Activated T-cell treated with anti-CD3 and anti-CD28 coated beads, Interleukin-2, amount 50 U/mL, for 72 hours (primary cell): ENCODE measurements around the gene ZC3H10. TPM values are rescaled to one million over a fixed set of nuclear protein-coding genes. Genes with fewer than 3 reads are reported as not detected.

Experiments used
- ATAC-seq, 2 donors: fragments of 150-1000 bp; cut with Tn5 transposase; replicated peaks in 1 of 2; 2 replicates each; pipeline ENCODE4 v1.10.0; 2021; ENCODE audit warnings: moderate library complexity in 2 of 2, mild to moderate bottlenecking in 1 of 2
- DNase-seq, 2 donors: peaks; one replicate each; pipeline ENCODE4 v3.0.0; 2021 to 2022; ENCODE audit warnings: mixed read lengths in 1 of 2
- H3K27ac Mint-ChIP-seq: one replicate; pipeline ENCODE4 v1.8.0; 2022; ENCODE audit warnings: mild to moderate bottlenecking, moderate library complexity, mixed read lengths
- H3K27me3 Mint-ChIP-seq: one replicate; pipeline ENCODE4 v1.8.0; 2022; ENCODE audit warnings: low read depth, mixed read lengths
- H3K36me3 Mint-ChIP-seq, 2 donors: one replicate each; pipeline ENCODE4 v1.8.0; 2022; ENCODE audit warnings: mixed read lengths in 2 of 2, mild to moderate bottlenecking in 1 of 2; ENCODE audit not compliant: insufficient read depth in 2 of 2
- H3K4me1 Mint-ChIP-seq: one replicate; pipeline ENCODE4 v1.8.0; 2022; ENCODE audit warnings: low read depth, mixed read lengths
- H3K4me3 Mint-ChIP-seq, 2 donors: one replicate each; pipeline ENCODE4 v1.8.0; 2022; ENCODE audit warnings: mild to moderate bottlenecking in 2 of 2, mixed read lengths in 2 of 2, moderate library complexity in 2 of 2
- H3K9me3 Mint-ChIP-seq, 2 donors: one replicate each; pipeline ENCODE4 v1.8.0; 2022; ENCODE audit warnings: mixed read lengths in 2 of 2
- total RNA-seq, 2 donors: library from RNA; stranded (reverse); gene quantifications; one replicate each; pipeline ENCODE4 v1.2.3, GENCODE V29; 2022

ZC3H10 gene
- total RNA-seq, 2 donors from 2014 or later, result 7.4 to 11.8 TPM

DNA sequence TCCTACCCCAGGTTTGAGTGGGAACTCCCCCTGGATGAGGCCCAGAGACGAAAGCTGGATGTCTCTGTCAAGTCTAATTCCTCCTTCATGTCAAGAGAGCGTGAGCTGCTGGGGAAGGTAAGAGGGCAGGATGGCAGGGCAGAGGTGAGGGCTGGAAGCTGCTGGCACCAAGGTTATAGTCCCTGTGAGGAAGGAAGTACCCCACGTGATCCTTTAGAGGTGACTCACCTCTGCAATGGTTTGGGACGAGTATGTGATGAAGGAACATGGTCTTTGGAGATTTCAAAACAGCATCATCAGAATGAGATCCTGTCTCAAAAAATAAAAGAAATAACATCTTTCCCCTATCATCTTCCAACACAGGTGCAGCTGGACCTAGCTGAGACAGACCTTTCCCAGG lies 25.2 kb downstream of the ZC3H10 start:
- Mint-ChIP-seq H3K4me3 (peak overlapping the region in 1 of 2 donors; percentile 23), H3K27ac (peak overlapping the region; percentile 71), H3K27me3 (no peaks in the 10 kb centered on the region), H3K4me1 (peaks cover 8% of the 10 kb centered on the region), H3K9me3 (no peaks in the 10 kb centered on the region), H3K36me3 (peaks cover 22 to 41% of the 10 kb centered on the region in 2 donors)
- DNase-seq, result no peak
- peak; percentile 52 to 73 for ATAC-seq

DNA sequence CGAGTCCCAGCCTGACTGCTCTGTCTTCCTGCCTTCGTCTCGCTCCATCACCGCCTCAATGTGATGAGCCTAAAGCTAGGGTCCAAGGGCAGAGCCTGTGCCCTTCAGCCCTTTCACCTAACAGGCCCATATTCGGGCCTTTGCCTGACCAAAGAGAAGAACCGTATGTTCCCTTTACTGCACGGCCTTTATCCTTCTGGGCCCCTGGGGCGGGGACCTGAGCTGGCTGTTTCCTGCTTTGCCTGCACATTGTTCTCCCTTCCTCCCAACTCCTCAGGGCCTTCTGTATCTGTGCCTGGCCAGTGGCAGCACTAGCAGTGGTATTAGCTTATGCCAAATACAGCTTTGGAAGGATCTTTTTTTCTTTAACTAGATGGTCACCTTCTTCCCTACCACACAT lies 25.8 kb downstream of the ZC3H10 start:
- Mint-ChIP-seq H3K27me3 (no peaks in the 10 kb centered on the region), H3K36me3 (peaks cover 20 to 35% of the 10 kb centered on the region in 2 donors), H3K9me3 (no peaks in the 10 kb centered on the region), H3K4me3 (no peak overlapping the region), H3K27ac (peak overlapping the region; percentile 69), H3K4me1 (peaks cover 8% of the 10 kb centered on the region)
- no peak for ATAC-seq
- no peak for DNase-seq

DNA sequence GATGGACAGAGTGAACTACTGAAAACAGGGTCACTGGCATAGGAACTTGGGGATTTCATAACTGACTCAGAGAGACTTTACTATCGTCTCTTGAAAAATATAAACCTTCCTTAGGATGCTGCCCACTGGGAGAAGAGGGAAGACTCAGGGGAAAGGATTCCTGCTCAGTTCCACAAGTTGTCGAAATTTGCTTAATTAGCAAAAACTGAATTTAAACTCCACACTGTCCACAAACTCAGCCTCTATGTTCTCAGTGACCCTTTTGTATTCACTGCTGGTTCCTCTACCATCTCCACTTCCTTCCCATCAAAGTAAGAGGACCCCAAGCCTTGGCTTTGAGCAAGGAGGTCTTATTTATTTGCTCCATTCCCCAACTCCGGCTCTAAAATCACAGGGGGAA lies 27.2 kb downstream of the ZC3H10 start:
- H3K27ac Mint-ChIP-seq, result no peak overlapping the region
- no peak for ATAC-seq
- H3K36me3 Mint-ChIP-seq, result peaks cover 18 to 30% of the 10 kb centered on the region in 2 donors
- peaks cover 14% of the 10 kb centered on the region for H3K4me1 Mint-ChIP-seq
- H3K4me3 Mint-ChIP-seq, result no peak overlapping the region
- H3K9me3 Mint-ChIP-seq, result no peaks in the 10 kb centered on the region
- no peaks in the 10 kb centered on the region for H3K27me3 Mint-ChIP-seq
- DNase-seq, result no peak

DNA sequence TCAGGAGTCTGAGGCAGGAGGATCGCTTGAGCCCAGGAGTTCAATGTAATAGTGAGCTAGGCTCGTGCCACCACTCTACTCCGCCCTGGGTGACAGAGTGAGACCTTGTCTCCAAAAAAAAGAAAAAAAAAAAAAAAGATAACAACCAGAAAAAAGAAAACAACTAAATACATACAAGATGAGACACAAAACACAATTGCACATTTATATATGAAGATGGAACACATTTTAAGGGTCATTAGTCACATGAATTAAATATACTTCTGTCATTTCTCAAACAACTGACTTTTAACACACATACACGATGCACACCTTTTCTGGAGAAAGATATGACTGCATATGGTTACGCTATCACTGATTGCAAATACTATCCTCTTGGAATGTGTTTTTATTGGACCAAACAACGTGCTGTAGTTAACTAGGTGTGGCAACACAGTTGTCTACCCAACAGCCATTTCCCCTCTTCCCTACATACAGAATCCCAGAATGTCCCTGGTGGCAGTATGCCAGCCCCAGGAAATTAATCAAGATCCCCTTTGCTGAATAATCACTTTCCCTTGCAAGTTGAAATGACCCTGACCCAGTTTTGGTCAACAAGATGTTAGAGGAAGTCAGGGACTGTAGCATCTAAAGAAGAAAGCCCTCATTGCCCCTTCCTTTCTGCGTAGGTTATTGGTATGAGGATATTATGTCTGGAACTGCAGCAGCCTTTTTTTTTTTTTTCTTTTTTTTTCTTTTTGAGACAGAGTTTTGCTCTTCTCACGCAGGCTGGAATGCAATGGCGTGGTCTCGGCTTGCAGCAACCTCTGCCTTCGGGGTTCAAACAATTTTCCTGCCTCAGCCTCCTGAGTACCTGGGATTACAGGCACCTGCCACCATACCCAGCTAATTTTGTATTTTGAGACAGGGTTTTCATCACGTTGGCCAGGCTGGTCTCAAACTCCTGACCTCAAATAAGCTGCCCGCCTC lies 28.7 kb downstream of the ZC3H10 start:
- Mint-ChIP-seq H3K36me3 (peaks cover 10 to 19% of the 10 kb centered on the region in 2 donors), H3K9me3 (no peaks in the 10 kb centered on the region), H3K4me3 (no peak overlapping the region), H3K27me3 (no peaks in the 10 kb centered on the region), H3K4me1 (peaks cover 30% of the 10 kb centered on the region), H3K27ac (no peak overlapping the region)
- DNase-seq, result no peak
- no peak for ATAC-seq

DNA sequence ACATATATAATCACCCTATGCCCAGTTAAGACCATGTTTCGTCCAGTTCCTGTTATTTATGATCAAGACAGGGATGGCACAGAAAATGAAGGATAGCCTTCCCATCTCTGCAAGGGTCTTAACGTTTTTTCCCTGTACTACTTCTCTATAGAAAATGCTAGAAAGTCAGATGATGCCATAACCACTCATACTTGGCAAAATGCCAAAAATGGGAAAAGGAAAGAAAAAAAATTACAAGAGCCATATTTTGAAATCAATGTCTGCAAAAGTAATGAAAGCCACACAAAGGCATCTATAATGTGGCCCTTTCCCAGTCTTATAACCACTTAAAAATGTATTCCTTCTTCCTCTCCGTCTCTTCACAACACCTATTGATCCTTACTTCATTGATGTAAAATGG lies 32.5 kb downstream of the ZC3H10 start:
- DNase-seq (no peak), ATAC-seq (no peak)
- peak overlapping the region; percentile 94 for H3K27ac Mint-ChIP-seq
- H3K36me3 Mint-ChIP-seq, result peaks cover 3 to 7% of the 10 kb centered on the region in 2 donors
- peaks cover 50% of the 10 kb centered on the region for H3K4me1 Mint-ChIP-seq
- H3K27me3 Mint-ChIP-seq, result no peaks in the 10 kb centered on the region
- H3K9me3 Mint-ChIP-seq, result no peaks in the 10 kb centered on the region
- peak overlapping the region; percentile 77 to 96 for H3K4me3 Mint-ChIP-seq

DNA sequence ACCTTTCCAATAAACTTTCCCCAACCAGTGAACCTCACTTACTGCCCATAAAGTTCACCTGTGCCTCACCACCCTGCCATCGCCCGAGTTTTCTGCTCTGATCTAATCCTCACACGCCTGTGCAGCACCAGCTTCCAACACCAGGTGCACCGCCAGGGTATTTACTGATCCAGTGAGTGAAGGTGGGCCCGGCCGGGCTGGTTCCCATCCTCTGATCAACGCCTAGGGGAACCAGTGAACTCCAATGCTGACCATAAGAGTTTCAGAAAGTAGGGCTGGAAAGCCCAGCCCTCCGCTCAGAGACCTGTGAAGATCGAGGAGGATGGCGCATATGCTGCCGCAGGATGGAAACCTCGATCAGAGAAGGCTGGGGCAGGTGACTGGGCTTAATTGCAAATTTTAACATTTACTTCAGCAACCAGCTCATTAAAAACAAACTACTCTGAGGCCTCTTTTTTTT lies 33.6 kb downstream of the ZC3H10 start:
- H3K36me3 Mint-ChIP-seq, result peaks cover 5 to 9% of the 10 kb centered on the region in 2 donors
- peak overlapping the region; percentile 91 to 96 for H3K4me3 Mint-ChIP-seq
- H3K27me3 Mint-ChIP-seq, result no peaks in the 10 kb centered on the region
- H3K27ac Mint-ChIP-seq, result peak overlapping the region; percentile 92
- H3K4me1 Mint-ChIP-seq, result peaks cover 52% of the 10 kb centered on the region
- H3K9me3 Mint-ChIP-seq, result no peaks in the 10 kb centered on the region
- ATAC-seq (peak; percentile 64 to 66), DNase-seq (peak; percentile 72 to 76)

DNA sequence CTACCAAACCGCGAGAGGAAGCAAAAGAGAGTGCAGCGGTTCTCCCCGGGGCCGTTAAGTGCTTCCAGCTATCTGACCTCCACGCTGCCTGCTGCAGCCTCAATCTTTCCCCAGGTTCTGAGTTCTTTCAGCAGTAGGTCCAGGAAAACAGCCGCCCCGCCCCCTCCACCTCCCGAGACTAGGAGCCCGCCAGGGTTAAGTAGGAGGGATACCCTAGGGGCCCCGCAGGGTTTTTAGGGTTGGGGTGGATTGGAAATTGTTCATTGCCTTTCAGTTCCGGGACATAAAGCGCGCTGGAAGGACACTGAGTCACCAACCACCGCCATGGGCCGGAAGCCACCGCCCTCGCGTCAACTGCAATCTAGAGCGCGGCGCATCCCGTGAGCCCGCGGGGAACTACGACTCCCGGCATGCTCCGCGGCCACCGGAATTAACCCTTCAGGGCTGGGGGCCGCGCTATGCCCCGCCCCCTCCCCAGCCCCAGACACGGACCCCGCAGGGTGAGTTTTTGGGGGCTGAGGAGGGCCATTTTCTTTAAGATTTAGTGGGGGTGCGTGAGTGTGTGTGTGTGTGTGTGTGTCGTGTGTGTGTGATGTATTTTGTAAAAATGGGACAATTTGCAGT lies 34.2 kb downstream of the ZC3H10 start, which contains the start of gene MYL6B:
TSS of gene MYL6B (plus strand) at position 456 of the 624 bp plus-strand sequence. CDS start 1,332 bp downstream, outside the sequence.
- peak within 1 kb of the TSS; percentile 91 to 96 for H3K4me3 Mint-ChIP-seq
- peaks cover 57% of the 10 kb centered on the region for H3K4me1 Mint-ChIP-seq
- ATAC-seq (peak; percentile 94), DNase-seq (peak; percentile 96 to 97)
- H3K9me3 Mint-ChIP-seq, result no peaks in the 10 kb centered on the region
- H3K27me3 Mint-ChIP-seq, result no peaks in the 10 kb centered on the region
- peak within 1 kb of the TSS; percentile 92 for H3K27ac Mint-ChIP-seq
- peaks cover 5 to 9% of the 10 kb centered on the region in 2 donors for H3K36me3 Mint-ChIP-seq

DNA sequence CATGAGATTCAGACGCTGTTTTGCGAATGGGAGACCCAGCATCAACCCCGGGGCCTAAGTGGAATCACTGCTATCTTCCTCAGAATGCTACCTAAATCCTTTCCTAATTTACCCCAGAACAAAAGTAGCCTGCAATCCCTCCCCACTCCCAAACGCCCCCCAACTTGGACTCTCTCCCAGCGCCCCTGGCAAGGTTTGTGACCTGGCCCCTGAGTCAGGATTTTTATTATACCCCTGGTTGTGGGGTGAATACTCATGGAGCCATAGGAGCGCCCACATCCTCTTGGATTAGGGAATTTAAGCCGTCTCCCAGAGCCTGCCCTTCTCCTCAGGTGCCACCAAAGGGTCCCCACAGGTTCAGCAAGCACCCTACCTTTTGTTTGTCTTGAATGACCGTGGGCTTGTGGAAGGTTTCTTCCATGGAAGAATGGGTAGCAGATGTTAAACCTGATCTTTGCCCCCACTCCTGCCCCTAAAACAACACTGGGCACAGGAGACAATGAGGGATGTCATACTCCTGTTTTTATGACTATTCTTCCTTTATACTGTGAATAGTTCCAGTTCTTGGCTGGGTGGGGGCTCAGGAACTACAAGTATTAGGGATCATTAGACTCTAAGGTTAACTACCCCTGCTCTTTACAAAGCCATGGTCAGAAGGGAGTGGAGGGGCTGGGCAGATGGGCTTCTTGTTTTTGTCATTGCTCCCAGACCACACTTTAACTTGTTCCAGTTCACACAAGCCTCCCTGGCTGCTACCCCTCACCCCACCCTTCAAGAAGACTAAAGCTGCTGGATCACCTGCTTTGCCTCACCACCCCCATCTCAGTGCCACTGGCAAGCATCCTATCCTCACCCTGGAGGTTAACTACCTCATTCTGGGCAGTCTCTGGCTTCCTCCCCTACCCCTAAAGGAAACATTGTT lies 35.0 kb downstream of the ZC3H10 start:
- ATAC-seq (no peak), DNase-seq (no peak)
- Mint-ChIP-seq H3K36me3 (peaks cover 5 to 10% of the 10 kb centered on the region in 2 donors), H3K9me3 (no peaks in the 10 kb centered on the region), H3K27ac (peak overlapping the region; percentile 92), H3K27me3 (no peaks in the 10 kb centered on the region), H3K4me3 (peak overlapping the region; percentile 91 to 96), H3K4me1 (peaks cover 62% of the 10 kb centered on the region)

DNA sequence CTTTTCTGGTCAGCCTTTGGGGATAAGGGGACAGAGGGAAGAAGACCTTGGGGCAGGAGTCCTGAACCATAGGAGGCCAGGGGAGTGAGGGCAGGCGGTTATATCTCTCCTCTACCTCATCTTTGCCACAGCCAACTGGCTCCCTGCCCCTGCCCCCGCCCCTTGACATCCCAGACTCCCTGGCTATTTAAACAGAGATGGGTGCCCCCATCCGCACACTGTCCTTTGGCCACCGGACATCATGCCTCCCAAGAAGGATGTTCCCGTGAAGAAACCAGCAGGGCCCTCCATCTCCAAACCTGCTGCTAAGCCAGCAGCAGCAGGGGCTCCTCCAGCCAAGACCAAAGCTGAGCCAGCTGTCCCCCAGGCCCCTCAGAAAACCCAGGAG lies 35.6 kb downstream of the ZC3H10 start:
- peak overlapping the region; percentile 91 to 96 for H3K4me3 Mint-ChIP-seq
- H3K27me3 Mint-ChIP-seq, result no peaks in the 10 kb centered on the region
- H3K4me1 Mint-ChIP-seq, result peaks cover 62% of the 10 kb centered on the region
- no peaks in the 10 kb centered on the region for H3K9me3 Mint-ChIP-seq
- peaks cover 8 to 15% of the 10 kb centered on the region in 2 donors for H3K36me3 Mint-ChIP-seq
- ATAC-seq (no peak), DNase-seq (no peak)
- peak overlapping the region; percentile 60 for H3K27ac Mint-ChIP-seq

DNA sequence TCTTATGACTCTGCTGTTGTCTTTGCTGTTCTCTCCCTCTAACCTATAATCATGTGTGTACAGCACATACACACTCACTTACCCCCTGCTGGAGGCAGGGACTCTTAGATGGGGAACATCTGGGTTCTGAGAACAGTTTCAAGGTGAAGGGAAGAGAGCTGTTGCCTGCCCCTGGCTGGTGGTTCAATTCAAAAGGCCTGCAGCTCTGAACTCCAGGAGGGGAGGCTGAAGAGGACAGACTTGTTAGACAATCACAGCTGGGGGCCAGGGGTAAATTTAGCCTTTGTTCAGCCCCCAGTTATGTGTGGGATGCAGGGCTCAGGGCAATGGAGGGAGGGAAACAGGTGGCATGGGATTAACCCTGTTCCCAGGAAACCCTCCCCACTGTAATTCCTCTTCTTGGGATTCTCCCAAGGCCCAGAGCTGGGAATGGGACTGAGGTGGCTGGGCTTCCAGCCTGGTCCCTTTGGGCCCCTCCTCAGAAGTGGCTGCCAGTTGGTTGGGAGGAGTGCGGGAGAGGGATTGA lies 36.2 kb downstream of the ZC3H10 start:
- Mint-ChIP-seq H3K36me3 (peaks cover 15 to 21% of the 10 kb centered on the region in 2 donors), H3K9me3 (no peaks in the 10 kb centered on the region), H3K27ac (no peak overlapping the region), H3K27me3 (no peaks in the 10 kb centered on the region), H3K4me1 (peaks cover 65% of the 10 kb centered on the region), H3K4me3 (peak overlapping the region in 1 of 2 donors; percentile 32)
- DNase-seq (no peak), ATAC-seq (no peak)

DNA sequence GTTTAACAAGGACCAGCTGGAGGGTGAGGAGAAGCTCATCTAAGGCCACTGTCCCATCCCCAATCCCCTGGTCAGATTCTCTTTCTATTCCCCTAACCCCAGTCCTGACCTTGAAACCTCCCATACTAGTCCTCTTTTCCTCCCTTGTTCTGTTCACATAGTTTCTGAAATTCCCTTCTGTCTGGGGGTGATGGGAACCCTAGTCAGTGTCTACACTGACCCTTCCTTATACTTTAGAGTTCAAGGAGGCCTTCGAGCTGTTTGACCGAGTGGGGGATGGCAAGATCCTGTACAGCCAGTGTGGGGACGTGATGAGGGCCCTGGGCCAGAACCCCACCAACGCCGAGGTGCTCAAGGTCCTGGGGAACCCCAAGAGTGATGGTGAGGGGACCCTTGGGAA lies 36.8 kb downstream of the ZC3H10 start:
- Mint-ChIP-seq H3K27me3 (no peaks in the 10 kb centered on the region), H3K36me3 (peaks cover 16 to 23% of the 10 kb centered on the region in 2 donors), H3K9me3 (no peaks in the 10 kb centered on the region), H3K4me3 (no peak overlapping the region), H3K27ac (no peak overlapping the region), H3K4me1 (peaks cover 68% of the 10 kb centered on the region)
- ATAC-seq (no peak), DNase-seq (no peak)

DNA sequence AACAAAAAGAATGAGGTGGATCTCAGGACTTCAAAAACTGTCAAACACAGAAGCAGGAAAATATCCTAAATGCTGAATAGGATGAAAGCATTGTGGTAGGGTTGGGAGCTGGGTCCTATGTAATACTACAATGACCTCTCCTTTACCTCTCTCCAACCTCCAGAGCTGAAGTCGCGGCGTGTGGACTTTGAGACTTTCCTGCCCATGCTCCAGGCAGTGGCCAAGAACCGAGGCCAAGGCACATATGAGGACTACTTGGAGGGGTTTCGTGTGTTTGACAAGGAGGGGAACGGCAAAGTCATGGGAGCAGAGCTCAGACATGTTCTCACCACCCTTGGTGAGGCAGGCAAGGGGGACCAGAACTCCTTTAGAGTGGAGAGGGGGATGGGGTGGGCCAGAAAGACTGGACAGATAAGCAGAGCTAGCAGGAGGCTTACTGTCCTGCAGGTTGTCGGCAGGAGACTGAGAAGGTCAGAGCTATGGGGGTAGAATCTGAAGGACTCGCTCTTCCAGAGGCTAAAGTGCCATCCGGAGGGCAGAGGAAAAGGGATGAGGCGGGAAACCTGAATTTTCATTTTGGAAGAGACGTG lies 37.3 kb downstream of the ZC3H10 start:
- Mint-ChIP-seq H3K4me3 (peak overlapping the region in 1 of 2 donors; percentile 55), H3K36me3 (peaks cover 21 to 27% of the 10 kb centered on the region in 2 donors), H3K27ac (no peak overlapping the region), H3K27me3 (no peaks in the 10 kb centered on the region), H3K4me1 (peaks cover 68% of the 10 kb centered on the region), H3K9me3 (no peaks in the 10 kb centered on the region)
- ATAC-seq (no peak), DNase-seq (no peak)
